GM10266 (cell line): ENCODE data around the gene HK3.

Experiments
- DNase-seq: peaks from one replicate; pipeline ENCODE4 v3.0.0; 2012; ENCODE audit errors: extremely low spot score
- CTCF ChIP-seq: IDR thresholded peaks from 2 replicates; pipeline ENCODE4 v1.5.1; 2012; ENCODE audit warnings: mild to moderate bottlenecking, low read depth; ENCODE audit not compliant: control insufficient read depth, insufficient read depth; ENCODE audit errors: missing control alignments

HK3 gene

GRCh38 chr5:176866707-176867310 is 32.3 kb downstream of the HK3 start:
- DNase-seq: no peak
- no peak for TF ChIP-seq CTCF

DNA sequence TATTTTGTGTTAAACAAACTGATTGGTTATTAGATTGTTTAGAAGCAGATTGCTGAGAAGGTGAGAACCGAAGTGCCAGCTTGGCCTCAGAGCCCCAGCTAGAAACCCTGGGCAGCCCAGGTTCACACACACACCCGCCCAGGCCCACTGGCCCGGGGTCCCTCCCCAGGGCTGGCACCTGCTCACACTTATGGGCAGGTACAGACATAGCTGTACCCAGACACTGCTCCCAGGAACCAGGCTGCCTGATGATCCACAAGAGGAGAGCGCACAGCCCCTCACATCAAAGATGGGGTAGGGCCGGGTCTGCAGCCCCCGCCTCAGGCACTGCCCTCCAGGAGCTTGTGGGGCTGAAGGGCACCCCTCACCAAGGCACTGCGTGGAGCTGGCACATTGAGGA is 33.2 kb downstream of the HK3 start:
- no peak for DNase-seq
- TF ChIP-seq CTCF: no peak

DNA sequence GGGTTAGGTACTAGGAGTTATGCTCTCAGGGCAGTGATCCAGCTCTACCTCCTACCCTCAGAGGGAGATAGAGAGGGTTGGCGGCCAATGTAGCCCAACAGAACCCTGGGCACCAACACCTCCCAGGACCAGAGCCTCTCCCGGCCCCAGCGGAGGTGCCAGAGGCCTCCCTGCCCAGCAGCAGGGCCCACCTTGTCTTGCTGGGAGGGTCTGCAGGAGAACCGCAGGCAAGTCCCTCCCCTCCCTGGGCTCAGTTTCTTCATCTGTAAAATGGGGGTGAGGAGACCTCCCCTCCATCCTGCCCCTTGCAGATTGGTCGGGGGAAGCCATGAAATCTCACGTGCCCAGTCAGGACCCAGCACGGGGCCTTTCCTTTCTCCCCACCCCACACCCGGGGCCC is 34.4 kb downstream of the HK3 start:
- no peak for DNase-seq
- no peak for TF ChIP-seq CTCF

DNA sequence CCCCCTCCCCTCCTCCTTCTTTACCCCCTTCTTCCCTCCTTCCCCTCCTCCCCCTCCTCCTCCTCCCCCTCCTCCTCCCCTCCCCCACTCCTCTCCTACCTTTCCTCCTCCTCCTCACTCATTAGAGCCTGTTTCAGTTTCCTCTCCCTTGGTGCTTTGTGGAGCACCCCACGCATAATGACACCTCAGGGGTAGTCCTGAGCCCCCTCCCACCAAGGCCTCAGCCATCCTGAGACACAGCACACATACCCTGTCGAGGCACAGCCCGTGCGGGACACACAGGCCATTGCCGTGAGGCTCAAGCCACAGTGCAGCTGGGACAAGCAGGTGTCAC is 35.4 kb downstream of the HK3 start:
- no peak for TF ChIP-seq CTCF
- DNase-seq: no peak

GRCh38 chr5:176863041-176863764 is 35.9 kb downstream of the HK3 start:
- TF ChIP-seq CTCF: no peak
- no peak for DNase-seq

DNA sequence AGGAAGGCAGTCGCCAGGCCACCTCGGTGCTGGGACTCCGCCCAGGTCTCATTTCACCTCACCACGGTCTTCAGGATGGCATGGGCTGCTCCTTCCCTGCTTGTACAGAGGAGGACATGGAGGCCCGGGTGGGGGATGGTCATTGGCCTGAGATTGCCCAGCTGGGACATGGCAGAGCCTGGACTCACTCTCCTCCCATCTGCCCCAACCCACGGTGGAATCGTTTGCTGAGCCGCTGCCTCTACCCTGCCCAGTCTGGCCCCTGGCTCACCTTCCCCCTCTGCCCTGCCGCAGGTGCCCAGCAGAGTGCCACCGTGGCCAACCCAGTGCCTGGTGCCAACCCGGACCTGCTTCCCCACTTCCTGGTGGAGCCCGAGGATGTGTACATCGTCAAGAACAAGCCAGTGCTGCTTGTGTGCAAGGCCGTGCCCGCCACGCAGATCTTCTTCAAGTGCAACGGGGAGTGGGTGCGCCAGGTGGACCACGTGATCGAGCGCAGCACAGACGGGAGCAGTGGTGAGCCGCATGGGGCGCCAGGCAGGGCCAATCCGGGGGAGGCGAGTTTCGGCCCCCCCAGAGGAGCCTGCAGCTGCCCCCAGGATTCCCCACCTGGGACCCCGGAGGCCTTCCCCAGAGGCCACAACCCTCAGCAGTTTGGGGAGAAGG is 36.7 kb downstream of the HK3 start:
- TF ChIP-seq CTCF: no peak
- no peak for DNase-seq

DNA sequence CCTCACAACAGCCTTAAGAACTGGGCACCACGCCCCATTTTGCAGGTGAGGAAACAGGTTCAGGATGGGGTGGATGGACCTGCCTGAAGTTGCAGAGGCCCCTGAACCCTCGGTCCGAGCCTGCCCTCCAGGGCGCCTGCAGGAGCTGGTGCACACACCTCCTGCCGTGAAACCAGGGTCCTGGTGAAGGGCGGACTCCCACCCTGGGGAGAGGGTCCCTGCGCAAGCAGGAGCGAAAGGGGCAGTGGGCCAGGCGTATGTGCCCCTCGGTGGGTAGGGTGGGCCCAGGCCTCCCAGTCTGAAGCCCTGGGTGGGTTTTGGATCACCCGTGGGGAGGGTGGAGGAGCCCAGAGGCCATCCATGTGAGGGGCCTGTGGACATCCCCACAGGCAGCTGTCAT is 37.9 kb downstream of the HK3 start:
- DNase-seq: no peak
- TF ChIP-seq CTCF: no peak
